HG03571 (cell line): ENCODE data around the gene RAMACL.

Experiments
- ATAC-seq: cut with Tn5 transposase; IDR thresholded peaks from one replicate; pipeline ENCODE4 v1.9.1; 2021; ENCODE audit not compliant: unreplicated experiment

The RAMACL gene

DNA sequence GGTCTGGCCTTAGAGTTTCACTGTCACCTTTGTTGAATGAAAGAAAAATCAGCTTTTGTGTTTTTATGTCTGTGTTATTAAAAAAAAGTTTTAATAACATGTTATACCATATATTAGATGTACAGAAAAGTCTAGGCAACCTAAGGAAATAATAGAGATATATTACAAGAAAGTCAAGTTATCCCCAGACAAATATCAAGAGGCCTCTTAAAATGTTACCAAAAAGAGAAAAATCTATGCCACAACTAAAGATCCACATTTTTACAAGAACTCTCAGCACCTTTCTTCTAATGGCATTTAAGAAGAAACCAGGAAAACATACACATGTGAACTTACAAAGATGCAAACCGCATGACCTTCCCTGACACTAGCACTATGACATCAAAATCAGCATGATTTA is 26.8 kb downstream of the RAMACL start:
- no peak for ATAC-seq

- no peak for ATAC-seq
Observed at GRCh38 chr6:166559211-166559610, 27.3 kb downstream of the RAMACL start.

- ATAC-seq: no peak
Observed at GRCh38 chr6:166558156-166559005, 28.1 kb downstream of the RAMACL start.

GRCh38 chr6:166556863-166557322 is 29.6 kb downstream of the RAMACL start:
- no peak for ATAC-seq

DNA sequence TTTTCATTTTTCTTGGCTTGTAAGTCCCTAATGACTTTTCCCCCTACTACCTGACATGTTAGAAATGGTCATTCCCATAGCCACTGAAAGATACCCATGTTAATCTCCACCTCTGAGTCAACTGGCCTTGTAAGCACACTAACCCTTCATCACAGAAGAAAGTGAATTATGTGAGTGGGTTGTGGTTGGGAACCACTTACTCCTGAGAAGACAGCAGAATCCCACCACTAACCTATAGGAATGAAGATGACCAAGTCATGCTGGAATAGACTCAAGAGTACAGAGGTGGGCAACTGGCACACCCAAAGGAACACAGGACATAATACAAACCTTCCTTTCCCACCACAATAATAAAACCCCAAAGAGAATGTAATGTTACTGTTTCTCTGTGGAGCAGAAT is 30.1 kb downstream of the RAMACL start:
- no peak for ATAC-seq

DNA sequence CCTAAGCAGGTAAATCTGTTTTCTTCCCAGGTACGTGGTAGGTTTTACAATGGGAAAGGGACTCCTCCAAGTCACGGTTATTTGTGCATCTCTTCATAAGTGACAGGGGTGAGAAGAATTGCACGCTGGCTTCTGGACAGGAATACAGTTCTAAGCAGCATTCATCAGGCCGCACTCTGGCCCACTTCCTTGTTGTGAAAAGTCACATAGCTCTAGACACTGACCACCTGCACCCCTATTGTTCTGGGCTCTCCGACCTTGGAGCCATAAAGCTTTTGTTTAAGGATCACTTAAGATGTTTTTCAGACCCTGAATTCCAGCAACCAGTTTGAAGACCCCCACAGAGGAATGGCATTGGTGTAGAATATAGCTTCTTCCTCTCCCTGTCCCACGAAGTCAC is 31.4 kb downstream of the RAMACL start:
- ATAC-seq: no peak

GRCh38 chr6:166554316-166554715 is 32.2 kb downstream of the RAMACL start:
- no peak for ATAC-seq

DNA sequence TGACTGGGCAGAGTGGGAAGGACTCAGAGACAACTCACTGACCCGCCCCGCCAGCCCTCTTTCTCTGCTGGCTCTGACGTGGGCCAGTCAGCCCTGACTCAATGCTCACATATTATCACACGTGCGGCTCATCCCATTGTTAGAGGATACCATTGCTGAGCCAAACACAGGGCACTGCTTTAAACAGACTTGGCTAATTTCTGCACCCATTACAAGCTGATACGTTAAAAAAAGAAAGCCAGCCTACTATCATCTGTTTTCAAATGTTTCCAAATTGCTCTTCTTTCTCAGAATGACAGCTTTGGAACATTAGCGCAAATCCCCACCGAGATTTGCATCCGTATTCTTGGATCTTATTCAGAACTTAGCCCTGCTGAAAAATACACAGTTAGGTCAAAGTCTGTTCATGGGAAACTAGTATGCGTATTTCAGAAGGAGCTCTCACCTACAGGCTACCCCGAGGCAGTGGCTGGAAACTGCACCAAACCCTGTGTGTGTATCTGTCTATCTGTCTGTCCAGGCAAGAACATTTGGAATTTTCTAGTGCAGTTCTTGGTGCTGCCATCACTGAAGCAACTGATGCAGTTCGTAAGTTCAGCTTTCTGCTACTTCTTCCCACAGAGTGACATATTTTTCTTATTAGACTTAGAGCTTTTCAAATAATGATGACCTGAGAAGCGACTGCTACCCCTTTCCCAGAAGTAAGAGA is 32.8 kb downstream of the RAMACL start:
- ATAC-seq: no peak

DNA sequence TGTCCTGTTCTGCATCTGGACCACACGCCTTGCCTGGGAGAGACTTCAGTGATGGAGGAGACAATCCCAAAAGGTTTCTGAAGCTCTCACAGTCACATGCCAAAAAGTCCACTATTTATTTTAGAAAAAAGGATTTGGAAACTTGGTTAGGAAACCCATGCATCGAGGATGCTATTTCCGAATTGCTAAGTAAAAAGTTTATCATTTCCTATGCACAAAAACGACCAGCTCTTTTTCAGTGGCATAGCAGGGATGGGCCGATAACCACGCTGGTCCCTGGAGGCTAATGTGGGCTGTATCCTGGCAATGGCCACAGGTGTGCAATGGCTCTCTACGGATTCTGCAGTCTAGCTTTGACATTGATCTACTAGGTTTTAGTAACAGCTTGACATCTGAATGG is 33.9 kb downstream of the RAMACL start:
- ATAC-seq: no peak

DNA sequence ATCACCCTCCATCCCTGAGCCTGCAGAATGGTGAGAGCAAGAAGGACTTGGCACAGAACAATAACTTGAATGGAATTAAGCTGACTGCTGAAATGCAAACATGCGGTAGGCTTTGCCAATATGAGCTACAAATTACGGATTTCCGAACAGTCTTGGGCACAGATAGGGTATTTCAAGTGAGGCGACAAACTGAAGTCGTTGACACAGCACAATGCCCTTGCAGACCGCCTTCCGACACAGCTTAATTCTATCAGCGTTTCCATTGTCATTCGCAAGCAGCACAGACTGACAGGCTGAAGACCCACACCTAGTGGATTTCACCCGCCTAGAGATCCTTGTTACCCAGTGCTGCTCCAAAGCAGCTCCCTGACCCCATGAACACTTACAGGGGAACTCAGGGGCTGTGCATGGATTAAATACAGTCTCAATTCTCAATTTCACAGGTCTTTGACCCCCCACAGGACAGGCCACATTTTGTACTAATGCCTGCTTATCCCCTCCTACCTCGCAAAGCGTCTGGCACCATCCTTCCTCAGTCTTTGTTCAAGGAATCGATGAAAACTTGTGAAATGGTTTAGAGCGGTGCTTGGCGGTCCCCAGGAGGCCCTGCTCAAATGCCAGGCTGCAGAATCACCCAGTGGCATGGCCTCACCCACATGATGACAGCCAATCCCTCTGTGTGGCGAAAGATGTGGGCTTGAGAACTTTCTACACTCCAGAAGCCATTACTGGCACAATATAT is 34.6 kb downstream of the RAMACL start:
- ATAC-seq: no peak

DNA sequence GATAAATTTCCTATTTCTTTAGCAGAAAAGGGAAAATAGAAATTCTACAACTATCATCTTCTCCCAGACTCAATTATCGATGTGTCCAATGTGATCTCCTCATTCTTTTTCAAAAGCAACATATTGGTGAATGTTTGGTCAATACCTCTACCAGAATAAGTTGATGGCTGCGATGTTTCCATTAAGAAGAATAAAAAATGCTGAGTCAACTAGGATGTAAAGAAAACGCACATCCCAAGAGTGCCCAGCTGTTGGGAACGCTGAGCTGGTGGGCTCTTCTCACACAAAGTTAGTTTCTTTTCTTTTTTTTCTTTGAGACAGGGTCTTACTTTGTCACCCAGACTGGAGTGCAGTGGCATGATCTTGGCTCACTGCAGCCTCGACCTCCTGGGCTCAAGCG is 39.8 kb downstream of the RAMACL start:
- ATAC-seq: no peak

GRCh38 chr6:166545156-166546034 is 41.1 kb downstream of the RAMACL start:
- no peak for ATAC-seq

GRCh38 chr6:166544296-166544605 is 42.2 kb downstream of the RAMACL start:
- ATAC-seq: no peak

DNA sequence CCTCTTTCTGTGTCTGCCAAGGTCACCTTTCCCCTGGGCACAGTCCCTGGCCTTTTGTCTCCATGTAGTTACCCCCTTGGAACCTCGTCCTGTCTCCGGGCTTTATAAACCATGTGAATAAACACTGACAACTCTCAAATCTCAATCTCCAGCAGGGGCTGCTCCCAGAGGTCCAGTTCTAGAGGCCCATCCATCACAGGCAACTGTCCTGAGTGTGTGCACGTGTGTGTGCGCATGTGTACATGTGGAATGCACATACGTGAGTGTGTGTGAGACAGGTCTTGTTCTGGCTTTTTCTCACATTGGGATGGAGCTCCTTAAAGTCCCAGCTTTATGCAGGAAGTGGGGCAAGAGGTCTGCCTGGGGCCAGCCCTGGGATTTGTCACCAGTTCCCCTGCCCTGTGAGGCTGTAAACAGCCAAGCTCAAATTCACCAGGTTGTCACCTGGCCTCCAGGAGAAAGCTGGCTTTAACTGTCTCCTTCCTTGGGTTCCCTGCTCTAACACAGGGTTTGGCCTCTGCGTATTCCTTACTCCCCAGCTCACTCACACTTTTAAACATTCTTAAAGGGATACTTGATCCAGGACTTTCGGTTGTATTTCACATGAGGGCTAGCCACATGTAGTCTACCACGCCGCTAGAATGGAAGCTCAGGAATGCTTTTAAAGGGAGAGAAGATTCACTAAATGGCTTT is 42.7 kb downstream of the RAMACL start:
- no peak for ATAC-seq

GRCh38 chr6:166542580-166542912 is 43.9 kb downstream of the RAMACL start:
- ATAC-seq: no peak

- no peak for ATAC-seq
Observed at GRCh38 chr6:166541876-166542579, 44.5 kb downstream of the RAMACL start.

DNA sequence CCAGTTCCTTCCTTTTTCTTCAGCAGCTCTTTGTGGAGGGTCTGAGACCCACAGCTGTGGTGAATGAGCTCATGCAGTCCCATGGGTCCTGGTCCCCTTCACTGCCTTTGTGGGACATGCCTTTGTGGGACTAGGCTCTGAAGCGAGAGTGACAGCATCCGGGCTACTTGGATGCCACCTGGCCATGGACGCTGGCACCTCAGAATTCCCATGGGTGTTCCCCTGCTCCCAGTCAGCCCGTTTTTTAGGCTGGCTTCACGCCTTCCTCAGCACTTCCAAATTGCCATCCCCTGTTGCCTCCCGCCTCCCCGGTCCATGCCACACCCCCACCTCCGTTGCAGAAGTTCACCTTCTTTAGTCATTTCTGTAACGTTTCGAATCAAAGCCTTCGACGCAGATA is 45.1 kb downstream of the RAMACL start:
- peak; percentile 32 for ATAC-seq

- peak; percentile 86 for ATAC-seq
Observed at GRCh38 chr6:166540631-166541331, 45.7 kb downstream of the RAMACL start.

DNA sequence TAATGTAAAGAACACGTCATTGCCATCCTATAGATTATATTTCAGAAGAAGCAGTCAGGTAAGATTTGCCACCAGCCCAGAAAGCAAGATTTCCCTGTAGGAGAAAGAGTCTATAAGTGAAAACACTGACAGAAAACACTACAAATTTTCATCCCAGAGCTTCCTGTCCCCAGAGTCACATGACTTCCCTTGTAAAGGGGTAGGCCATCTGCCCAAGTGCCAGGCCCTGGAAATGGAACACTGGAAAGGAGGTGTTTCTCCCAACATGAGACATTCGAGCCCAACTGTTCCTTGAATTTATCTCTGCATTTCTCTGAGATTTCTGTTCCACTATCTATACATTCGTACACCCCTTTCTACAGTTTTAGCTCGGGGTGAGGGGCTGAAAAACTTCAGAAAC is 46.9 kb downstream of the RAMACL start:
- no peak for ATAC-seq
